ENCODE data around the gene TMEM181. TPM values are rescaled to one million over a fixed set of nuclear protein-coding genes. Genes with fewer than 3 reads are reported as not detected.

The TMEM181 gene
- total and polyA plus RNA-seq, 2 donors (not counting 1 experiment from before 2014, with no cell fraction given), result 35.6 to 36.0 TPM

- no peaks in the 10 kb centered on the region for H3K27me3 ChIP-seq (ENCODE audit: control insufficient read depth, insufficient read depth, low read length)
- no peak overlapping the region for H3K4me2 ChIP-seq (ENCODE audit: extremely low read depth, insufficient read depth, low read length)
- H4K20me1 ChIP-seq (ENCODE audit: control insufficient read depth, extremely low read depth, insufficient read depth, low read length), result no peaks in the 10 kb centered on the region
- H3K27ac ChIP-seq (ENCODE audit: insufficient read depth, low read length), result no peak overlapping the region
- H3K36me3 ChIP-seq (ENCODE audit: control insufficient read depth, insufficient read depth, low read length), result peaks cover 8% of the 10 kb centered on the region
- H3K4me1 ChIP-seq (ENCODE audit: control insufficient read depth, extremely low read depth, insufficient read depth, low read length), result no peaks in the 10 kb centered on the region
- no peak for DNase-seq (ENCODE audit: low read depth in 2 of 2)
- H3K79me2 ChIP-seq (ENCODE audit: control insufficient read depth, insufficient read depth, low read length), result no peaks in the 10 kb centered on the region
- H2AFZ ChIP-seq (ENCODE audit: low read length), result no peak overlapping the region
- H3K9ac ChIP-seq (ENCODE audit: insufficient read depth, low read length), result no peak overlapping the region
- H3K4me3 ChIP-seq (replicated peaks in 1 of 4; ENCODE audit: control extremely low read depth in 1 of 4, insufficient read depth in 1 of 4, low read depth in 3 of 4, low read length in 4 of 4), result no peak overlapping the region
- TF ChIP-seq EZH2 (IDR thresholded peaks at IDR 0.05; ENCODE audit: low read length, missing control alignments) (no peak), CTCF (conservative IDR thresholded peaks at IDR 0.05 in 1 of 2, IDR thresholded peaks at IDR 0.05 in 1 of 2; ENCODE audit: low read depth in 1 of 2, low read length in 2 of 2) (no peak)
- no peaks in the 10 kb centered on the region for H3K9me3 ChIP-seq (ENCODE audit: control insufficient read depth, insufficient read depth, low read depth, low read length)
These were observed 31.9 kb downstream of the TMEM181 start for GRCh38 chr6:158591810-158592209.

GRCh38 chr6:158593670-158594069, 33.8 kb downstream of the TMEM181 start:
- TF ChIP-seq CTCF (conservative IDR thresholded peaks at IDR 0.05 in 1 of 2, IDR thresholded peaks at IDR 0.05 in 1 of 2; ENCODE audit: low read depth in 1 of 2, low read length in 2 of 2), result no peak
- no peak for TF ChIP-seq EZH2 (IDR thresholded peaks at IDR 0.05; ENCODE audit: low read length, missing control alignments)
- H3K27me3 ChIP-seq (ENCODE audit: control insufficient read depth, insufficient read depth, low read length), result no peaks in the 10 kb centered on the region
- no peak for DNase-seq (ENCODE audit: low read depth in 2 of 2)
- no peaks in the 10 kb centered on the region for H3K9me3 ChIP-seq (ENCODE audit: control insufficient read depth, insufficient read depth, low read depth, low read length)
- no peaks in the 10 kb centered on the region for H3K79me2 ChIP-seq (ENCODE audit: control insufficient read depth, insufficient read depth, low read length)
- H4K20me1 ChIP-seq (ENCODE audit: control insufficient read depth, extremely low read depth, insufficient read depth, low read length), result no peaks in the 10 kb centered on the region
- no peaks in the 10 kb centered on the region for H3K4me1 ChIP-seq (ENCODE audit: control insufficient read depth, extremely low read depth, insufficient read depth, low read length)
- H2AFZ ChIP-seq (ENCODE audit: low read length), result no peak overlapping the region
- no peak overlapping the region for H3K4me3 ChIP-seq (replicated peaks in 1 of 4; ENCODE audit: control extremely low read depth in 1 of 4, insufficient read depth in 1 of 4, low read depth in 3 of 4, low read length in 4 of 4)
- no peak overlapping the region for H3K9ac ChIP-seq (ENCODE audit: insufficient read depth, low read length)
- no peak overlapping the region for H3K4me2 ChIP-seq (ENCODE audit: extremely low read depth, insufficient read depth, low read length)
- peaks cover 6% of the 10 kb centered on the region for H3K36me3 ChIP-seq (ENCODE audit: control insufficient read depth, insufficient read depth, low read length)
- no peak overlapping the region for H3K27ac ChIP-seq (ENCODE audit: insufficient read depth, low read length)

GRCh38 chr6:158595223-158595622, 35.3 kb downstream of the TMEM181 start:
- no peak overlapping the region for H3K4me3 ChIP-seq (replicated peaks in 1 of 4; ENCODE audit: control extremely low read depth in 1 of 4, insufficient read depth in 1 of 4, low read depth in 3 of 4, low read length in 4 of 4)
- H3K4me1 ChIP-seq (ENCODE audit: control insufficient read depth, extremely low read depth, insufficient read depth, low read length), result no peaks in the 10 kb centered on the region
- H3K27me3 ChIP-seq (ENCODE audit: control insufficient read depth, insufficient read depth, low read length), result no peaks in the 10 kb centered on the region
- H4K20me1 ChIP-seq (ENCODE audit: control insufficient read depth, extremely low read depth, insufficient read depth, low read length), result no peaks in the 10 kb centered on the region
- H3K9me3 ChIP-seq (ENCODE audit: control insufficient read depth, insufficient read depth, low read depth, low read length), result no peaks in the 10 kb centered on the region
- H3K27ac ChIP-seq (ENCODE audit: insufficient read depth, low read length), result no peak overlapping the region
- DNase-seq (ENCODE audit: low read depth in 2 of 2), result peak in 1 of 2 donors; percentile 5
- no peaks in the 10 kb centered on the region for H3K79me2 ChIP-seq (ENCODE audit: control insufficient read depth, insufficient read depth, low read length)
- TF ChIP-seq CTCF (conservative IDR thresholded peaks at IDR 0.05 in 1 of 2, IDR thresholded peaks at IDR 0.05 in 1 of 2; ENCODE audit: low read depth in 1 of 2, low read length in 2 of 2) (peak; percentile 7 to 33), EZH2 (IDR thresholded peaks at IDR 0.05; ENCODE audit: low read length, missing control alignments) (no peak)
- no peak overlapping the region for H3K9ac ChIP-seq (ENCODE audit: insufficient read depth, low read length)
- H3K36me3 ChIP-seq (ENCODE audit: control insufficient read depth, insufficient read depth, low read length), result peaks cover 4% of the 10 kb centered on the region
- no peak overlapping the region for H2AFZ ChIP-seq (ENCODE audit: low read length)
- no peak overlapping the region for H3K4me2 ChIP-seq (ENCODE audit: extremely low read depth, insufficient read depth, low read length)

All from fibroblast of lung (primary cell).